Fibroblast of lung (primary cell): ENCODE data around the gene CLN3. TPM values are rescaled to one million over a fixed set of nuclear protein-coding genes. Genes with fewer than 3 reads are reported as not detected.
A peak's percentile ranks its signal among the peaks of the same experiment; 100 is the strongest.
"Not testable (repeated sequence)": the region's sequence is repeated elsewhere in the genome, so short reads cannot be mapped to it uniquely, and the experiment has no call there.

Experiments used
- DNase-seq, 2 donors: peaks; one replicate each; pipeline versions ENCODE4 v3.0.0 to v3.0.0-alpha.2; 2010; ENCODE audit warnings: low read depth in 2 of 2
- H2AFZ ChIP-seq: 2 replicates; pipeline ENCODE4 v1.5.1; 2012; ENCODE audit warnings: low read length, control low read depth, inconsistent platforms
- H3K27ac ChIP-seq: 2 replicates; pipeline ENCODE4 v1.5.1; 2011; ENCODE audit warnings: low read length, control low read depth; ENCODE audit not compliant: insufficient read depth
- H3K27me3 ChIP-seq: 2 replicates; pipeline ENCODE4 v1.5.1; 2011; ENCODE audit warnings: mild to moderate bottlenecking, low read length; ENCODE audit not compliant: control insufficient read depth, insufficient read depth
- H3K36me3 ChIP-seq: 2 replicates; pipeline ENCODE4 v1.5.1; 2011; ENCODE audit warnings: low read length; ENCODE audit not compliant: control insufficient read depth, insufficient read depth
- H3K4me1 ChIP-seq: 2 replicates; pipeline ENCODE4 v1.5.1; 2011; ENCODE audit warnings: low read length; ENCODE audit not compliant: control insufficient read depth, insufficient read depth; ENCODE audit errors: extremely low read depth
- H3K4me2 ChIP-seq: 2 replicates; pipeline ENCODE4 v1.5.1; 2011; ENCODE audit warnings: low read length, control low read depth; ENCODE audit not compliant: insufficient read depth; ENCODE audit errors: extremely low read depth
- H3K4me3 ChIP-seq, 4 experiments: fragments of 200-600 bp in 1 of 4; sonication (generic) in 1 of 4; replicated peaks in 1 of 4; 2 replicates each; pipeline ENCODE4 v1.5.1; 2011 to 2016; ENCODE audit warnings: low read length in 4 of 4, low read depth in 3 of 4, mild to moderate bottlenecking in 3 of 4, control low read depth in 2 of 4, inconsistent platforms in 1 of 4, mixed read lengths in 1 of 4; ENCODE audit not compliant: insufficient read depth in 1 of 4; ENCODE audit errors: control extremely low read depth in 1 of 4
- H3K79me2 ChIP-seq: 2 replicates; pipeline ENCODE4 v1.5.1; 2012; ENCODE audit warnings: mild to moderate bottlenecking, low read length, inconsistent platforms; ENCODE audit not compliant: control insufficient read depth, insufficient read depth
- H3K9ac ChIP-seq: 2 replicates; pipeline ENCODE4 v1.5.1; 2011; ENCODE audit warnings: mild to moderate bottlenecking, low read length, control low read depth; ENCODE audit not compliant: insufficient read depth
- H3K9me3 ChIP-seq: 2 replicates; pipeline ENCODE4 v1.5.1; 2012; ENCODE audit warnings: low read depth, low read length; ENCODE audit not compliant: control insufficient read depth, insufficient read depth
- H4K20me1 ChIP-seq: 2 replicates; pipeline ENCODE4 v1.5.1; 2011; ENCODE audit warnings: low read length; ENCODE audit not compliant: control insufficient read depth, insufficient read depth; ENCODE audit errors: extremely low read depth
- CTCF ChIP-seq, 2 donors: IDR thresholded peaks in 1 of 2; conservative IDR thresholded peaks in 1 of 2; 1 replicate in 1 of 2; 2 replicates in 1 of 2; pipeline ENCODE4 v1.5.1; 2011 to 2012; ENCODE audit warnings: low read length in 2 of 2, control low read depth in 1 of 2, inconsistent platforms in 1 of 2, low read depth in 1 of 2, mild to moderate bottlenecking in 1 of 2
- EZH2 ChIP-seq: IDR thresholded peaks from 2 replicates; pipeline ENCODE4 v1.5.1; 2012; ENCODE audit warnings: low read length, control low read depth, mild to moderate bottlenecking; ENCODE audit errors: missing control alignments
- polyA plus RNA-seq, 2 donors: library from polyadenylated mRNA; depleted of rRNA in 1 of 2; stranded (reverse) in 1 of 2; unstranded in 1 of 2; fragments of >200 nt; gene quantifications; 2 replicates each; pipeline ENCODE4 v1.2.1, GENCODE V29; 2011 to 2012; ENCODE audit warnings: missing spikeins in 1 of 2
- total RNA-seq: library from RNA; depleted of rRNA; stranded (reverse); fragments of >200 nt; gene quantifications from 2 replicates; pipeline ENCODE4 v1.2.1, GENCODE V29; 2014

CLN3 gene
- total and polyA plus RNA-seq, 2 donors (not counting 1 experiment from before 2014, with no cell fraction given): 19.5 to 23.3 TPM

DNA sequence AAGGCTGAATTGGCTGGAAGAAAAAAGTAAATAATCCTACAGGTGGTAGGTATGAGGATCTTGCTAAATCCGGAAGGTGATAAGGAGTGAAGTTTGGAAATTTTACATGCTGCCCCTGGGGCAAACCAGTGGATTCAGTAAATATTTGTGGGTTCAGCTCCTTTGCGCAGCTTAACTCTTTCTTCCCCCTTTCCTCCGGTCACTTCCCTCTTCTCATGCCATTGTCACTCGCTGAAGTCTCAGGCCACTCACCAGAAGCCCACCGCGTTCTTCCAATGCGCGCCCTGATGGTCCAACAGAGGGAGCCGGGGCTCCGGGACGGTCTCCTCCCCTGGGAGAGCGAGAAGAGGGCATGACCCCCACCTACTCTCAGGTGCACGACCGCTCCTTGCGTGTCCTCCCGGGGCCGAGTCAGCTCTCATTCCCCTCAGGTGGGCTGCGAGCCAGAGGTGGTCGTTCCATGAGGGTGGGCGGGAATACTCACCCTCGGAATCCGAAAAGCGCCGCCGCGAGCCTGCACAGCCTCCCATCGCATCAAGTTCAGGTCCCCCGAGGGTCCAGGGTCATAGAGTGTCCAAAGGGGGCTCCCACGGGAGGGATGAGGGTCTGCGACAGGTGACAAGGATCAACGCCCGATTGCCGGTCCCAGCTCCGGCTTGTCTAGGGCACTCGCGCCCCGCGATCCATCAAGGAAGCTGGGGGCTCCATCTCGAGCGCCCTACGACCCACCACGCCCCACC is 474 bp downstream of the CLN3 start:
- peak overlapping the region; percentile 98 for H3K27ac ChIP-seq
- peak overlapping the region; percentile 96 for H2AFZ ChIP-seq
- H3K9me3 ChIP-seq: no peaks in the 10 kb centered on the region
- H3K4me3 ChIP-seq: peak overlapping the region; percentile 68 to 100 (median 95)
- peaks cover 2% of the 10 kb centered on the region for H3K27me3 ChIP-seq
- H3K36me3 ChIP-seq: peaks cover 10% of the 10 kb centered on the region
- H3K4me1 ChIP-seq: no peaks in the 10 kb centered on the region
- peak overlapping the region; percentile 89 for H3K9ac ChIP-seq
- H3K4me2 ChIP-seq: peak overlapping the region; percentile 94
- peaks cover 3% of the 10 kb centered on the region for H3K79me2 ChIP-seq
- H4K20me1 ChIP-seq: no peaks in the 10 kb centered on the region
- DNase-seq: peak in 1 of 2 donors; percentile 9
- TF ChIP-seq CTCF (conservative IDR thresholded peaks at IDR 0.05 in 1 of 2, IDR thresholded peaks at IDR 0.05 in 1 of 2; ENCODE audit: low read depth in 1 of 2, low read length in 2 of 2) (peak; percentile 42 to 51), EZH2 (no peak)

- Histone ChIP-seq H3K9ac (no peak overlapping the region), H3K4me3 (no peak overlapping the region), H3K36me3 (peaks cover 12% of the 10 kb centered on the region), H3K4me2 (no peak overlapping the region), H3K27ac (no peak overlapping the region), H3K4me1 (no peaks in the 10 kb centered on the region), H3K27me3 (no peaks in the 10 kb centered on the region), H2AFZ (no peak overlapping the region), H3K79me2 (no peaks in the 10 kb centered on the region), H3K9me3 (no peaks in the 10 kb centered on the region), H4K20me1 (no peaks in the 10 kb centered on the region)
- DNase-seq: no peak
- no peak for TF ChIP-seq EZH2
- TF ChIP-seq CTCF (conservative IDR thresholded peaks at IDR 0.05 in 1 of 2, IDR thresholded peaks at IDR 0.05 in 1 of 2; ENCODE audit: low read depth in 1 of 2, low read length in 2 of 2): no peak
Observed at GRCh38 chr16:28486266-28486665, 5.6 kb downstream of the CLN3 start.

GRCh38 chr16:28483361-28483760 is 8.5 kb downstream of the CLN3 start:
- H3K9me3 ChIP-seq, H3K4me1 ChIP-seq, H3K79me2 ChIP-seq, H3K36me3 ChIP-seq, DNase-seq, H3K27me3 ChIP-seq, H3K9ac ChIP-seq, H4K20me1 ChIP-seq, H3K4me2 ChIP-seq, H3K27ac ChIP-seq, H3K4me3 ChIP-seq, H2AFZ ChIP-seq: not testable (repeated sequence)
